ENCODE data around the gene LILRB1. TPM values are rescaled to one million over a fixed set of nuclear protein-coding genes. Genes with fewer than 3 reads are reported as not detected.
"Not testable (repeated sequence)": the region's sequence is repeated elsewhere in the genome, so short reads cannot be mapped to it uniquely, and the experiment has no call there.

The LILRB1 gene
- total RNA-seq, 3 donors from 2014 or later (not counting 1 experiment from before 2014, with no cell fraction given), result 18.4 to 44.4 (median 38.5) TPM

- Mint-ChIP-seq H3K4me3 (no peak overlapping the region), H3K36me3 (no peaks in the 10 kb centered on the region), H3K27me3 (ENCODE audit: low read depth in 2 of 2) (peaks cover 36 to 65% of the 10 kb centered on the region in 2 donors), H3K27ac (no peak overlapping the region), H3K4me1 (peaks cover 0 to 13% of the 10 kb centered on the region in 2 donors), H3K9me3 (no peaks in the 10 kb centered on the region)
- H3K4me3 ChIP-seq (ENCODE audit: low read length), result no peak overlapping the region
- DNase-seq (no peak), ATAC-seq (no peak)
- intact Hi-C loops (cut with micrococcal nuclease), result no loop called here
- H3K4me1 ChIP-seq (ENCODE audit: control insufficient read depth, insufficient read depth, low read length), result peaks cover 10% of the 10 kb centered on the region
- peaks cover 8% of the 10 kb centered on the region for H3K9me3 ChIP-seq (ENCODE audit: control insufficient read depth, insufficient read depth, low read length)
- WGBS (ENCODE audit: insufficient coverage), result 96% methylated on average over 5 of the region's 5 CpGs
- TF ChIP-seq CTCF (IDR thresholded peaks at IDR 0.05), result no peak
- H3K27ac ChIP-seq (ENCODE audit: low read length), result no peak overlapping the region
- no peaks in the 10 kb centered on the region for H3K36me3 ChIP-seq (ENCODE audit: control insufficient read depth, insufficient read depth, low read length)
- H3K27me3 ChIP-seq (ENCODE audit: control insufficient read depth, insufficient read depth, low read length), result peaks cover 9% of the 10 kb centered on the region
Observed at GRCh38 chr19:54594737-54595136, 35.5 kb upstream of the LILRB1 start.

- not testable (repeated sequence) for DNase-seq; H3K36me3 ChIP-seq (ENCODE audit: control insufficient read depth, insufficient read depth, low read length)
- H3K27me3 ChIP-seq (ENCODE audit: control insufficient read depth, insufficient read depth, low read length), result peaks cover 16% of the 10 kb centered on the region
Observed at GRCh38 chr19:54595680-54596436, 34.4 kb upstream of the LILRB1 start.

GRCh38 chr19:54600212-54600611 is 30.1 kb upstream of the LILRB1 start:
- no peak for DNase-seq
- no peaks in the 10 kb centered on the region for H3K4me1 ChIP-seq (ENCODE audit: control insufficient read depth, insufficient read depth, low read length)
- Mint-ChIP-seq H3K9me3 (no peaks in the 10 kb centered on the region), H3K36me3 (no peaks in the 10 kb centered on the region), H3K4me1 (peaks cover 0 to 16% of the 10 kb centered on the region in 2 donors), H3K4me3 (no peak overlapping the region), H3K27me3 (ENCODE audit: low read depth in 2 of 2) (peaks cover 41 to 42% of the 10 kb centered on the region in 2 donors), H3K27ac (no peak overlapping the region)
- no peak overlapping the region for H3K4me3 ChIP-seq (ENCODE audit: low read length)
- H3K27ac ChIP-seq (ENCODE audit: low read length), result no peak overlapping the region
- ATAC-seq, result no peak
- no peaks in the 10 kb centered on the region for H3K9me3 ChIP-seq (ENCODE audit: control insufficient read depth, insufficient read depth, low read length)
- intact Hi-C loops (cut with micrococcal nuclease), result no loop called here
- 75% methylated on average over 3 of the region's 5 CpGs for WGBS (ENCODE audit: insufficient coverage)
- H3K27me3 ChIP-seq (ENCODE audit: control insufficient read depth, insufficient read depth, low read length), result peaks cover 10% of the 10 kb centered on the region
- no peaks in the 10 kb centered on the region for H3K36me3 ChIP-seq (ENCODE audit: control insufficient read depth, insufficient read depth, low read length)
- no peak for TF ChIP-seq CTCF (IDR thresholded peaks at IDR 0.05)

More at GRCh38 chr19:54595680-54596436, 34.4 kb upstream of the LILRB1 start:
- H3K4me3 Mint-ChIP-seq; H3K36me3 Mint-ChIP-seq; H3K4me1 ChIP-seq (ENCODE audit: control insufficient read depth, insufficient read depth, low read length); H3K9me3 ChIP-seq (ENCODE audit: control insufficient read depth, insufficient read depth, low read length); H3K27ac Mint-ChIP-seq; intact Hi-C loops (cut with micrococcal nuclease); H3K27ac ChIP-seq (ENCODE audit: low read length); H3K9me3 Mint-ChIP-seq; ATAC-seq; H3K4me3 ChIP-seq (ENCODE audit: low read length): not testable (repeated sequence)
- 91% methylated on average over 26 of the region's 26 CpGs for WGBS (ENCODE audit: insufficient coverage)
- H3K27me3 Mint-ChIP-seq (ENCODE audit: low read depth in 2 of 2), result peaks cover 42 to 65% of the 10 kb centered on the region in 2 donors
- peaks cover 0 to 13% of the 10 kb centered on the region in 2 donors for H3K4me1 Mint-ChIP-seq

- no peak for TF ChIP-seq CTCF (IDR thresholded peaks at IDR 0.05)
- Mint-ChIP-seq H3K36me3 (no peaks in the 10 kb centered on the region), H3K9me3 (no peaks in the 10 kb centered on the region), H3K27me3 (ENCODE audit: low read depth in 2 of 2) (peaks cover 34 to 37% of the 10 kb centered on the region in 2 donors), H3K4me3 (no peak overlapping the region), H3K27ac (no peak overlapping the region), H3K4me1 (peaks cover 0 to 13% of the 10 kb centered on the region in 2 donors)
- no peaks in the 10 kb centered on the region for H3K36me3 ChIP-seq (ENCODE audit: control insufficient read depth, insufficient read depth, low read length)
- peaks cover 24% of the 10 kb centered on the region for H3K4me1 ChIP-seq (ENCODE audit: control insufficient read depth, insufficient read depth, low read length)
- WGBS (ENCODE audit: insufficient coverage), result 62% methylated on average over 2 of the region's 4 CpGs
- no peak overlapping the region for H3K27ac ChIP-seq (ENCODE audit: low read length)
- no peak for ATAC-seq
- intact Hi-C loops (cut with micrococcal nuclease), result no loop called here
- no peak overlapping the region for H3K4me3 ChIP-seq (ENCODE audit: low read length)
- no peak for DNase-seq
- H3K27me3 ChIP-seq (ENCODE audit: control insufficient read depth, insufficient read depth, low read length), result peaks cover 5% of the 10 kb centered on the region
- H3K9me3 ChIP-seq (ENCODE audit: control insufficient read depth, insufficient read depth, low read length), result no peaks in the 10 kb centered on the region
Observed at GRCh38 chr19:54606230-54606629, 24.1 kb upstream of the LILRB1 start.

Data from natural killer cell (primary cell).